Endothelial cell (in vitro differentiated cells): ENCODE results near the gene OAT. TPM values are rescaled to one million over a fixed set of nuclear protein-coding genes. Genes with fewer than 3 reads are reported as not detected.

Source experiments
- DNase-seq: peaks from one replicate; pipeline ENCODE4 v3.0.0; 2021; ENCODE audit warnings: low spot score
- H3K27ac Mint-ChIP-seq: one replicate; pipeline ENCODE4 v1.8.0; 2021; ENCODE audit warnings: mixed read lengths, inconsistent platforms; ENCODE audit not compliant: unreplicated experiment
- H3K27me3 Mint-ChIP-seq: one replicate; pipeline ENCODE4 v1.8.0; 2021; ENCODE audit warnings: mild to moderate bottlenecking, moderate library complexity, mixed read lengths, inconsistent platforms; ENCODE audit not compliant: unreplicated experiment
- H3K36me3 Mint-ChIP-seq: one replicate; pipeline ENCODE4 v1.8.0; 2021; ENCODE audit warnings: mild to moderate bottlenecking, low read depth, mixed read lengths, inconsistent platforms; ENCODE audit not compliant: unreplicated experiment
- H3K4me1 Mint-ChIP-seq: one replicate; pipeline ENCODE4 v1.8.0; 2021; ENCODE audit warnings: mild to moderate bottlenecking, mixed read lengths, inconsistent platforms; ENCODE audit not compliant: unreplicated experiment
- H3K4me3 Mint-ChIP-seq: one replicate; pipeline ENCODE4 v1.8.0; 2021; ENCODE audit warnings: mild to moderate bottlenecking, mixed read lengths, inconsistent platforms; ENCODE audit not compliant: unreplicated experiment
- H3K9me3 Mint-ChIP-seq: one replicate; pipeline ENCODE4 v1.8.0; 2021; ENCODE audit warnings: mixed read lengths, inconsistent platforms; ENCODE audit not compliant: unreplicated experiment
- total RNA-seq: library from RNA; stranded (reverse); fragmentation: NEBNext Ultra II Directional; extraction: Animal tissue kit (Norgen Biotek cat#: 25700); gene quantifications from one replicate; pipeline ENCODE4 v1.2.1, GENCODE V29; 2021; ENCODE audit not compliant: unreplicated experiment
- TF ChIP-seq, protein P1 (sequence below): fragments of 200-600 bp; sonication (generic); IDR thresholded peaks from one replicate; pipeline ENCODE4 v1.5.0; 2021; ENCODE audit warnings: antibody characterized with exemption; ENCODE audit not compliant: unreplicated experiment

The OAT gene
- total RNA-seq, 1 donor from 2014 or later = 36.6 TPM

DNA sequence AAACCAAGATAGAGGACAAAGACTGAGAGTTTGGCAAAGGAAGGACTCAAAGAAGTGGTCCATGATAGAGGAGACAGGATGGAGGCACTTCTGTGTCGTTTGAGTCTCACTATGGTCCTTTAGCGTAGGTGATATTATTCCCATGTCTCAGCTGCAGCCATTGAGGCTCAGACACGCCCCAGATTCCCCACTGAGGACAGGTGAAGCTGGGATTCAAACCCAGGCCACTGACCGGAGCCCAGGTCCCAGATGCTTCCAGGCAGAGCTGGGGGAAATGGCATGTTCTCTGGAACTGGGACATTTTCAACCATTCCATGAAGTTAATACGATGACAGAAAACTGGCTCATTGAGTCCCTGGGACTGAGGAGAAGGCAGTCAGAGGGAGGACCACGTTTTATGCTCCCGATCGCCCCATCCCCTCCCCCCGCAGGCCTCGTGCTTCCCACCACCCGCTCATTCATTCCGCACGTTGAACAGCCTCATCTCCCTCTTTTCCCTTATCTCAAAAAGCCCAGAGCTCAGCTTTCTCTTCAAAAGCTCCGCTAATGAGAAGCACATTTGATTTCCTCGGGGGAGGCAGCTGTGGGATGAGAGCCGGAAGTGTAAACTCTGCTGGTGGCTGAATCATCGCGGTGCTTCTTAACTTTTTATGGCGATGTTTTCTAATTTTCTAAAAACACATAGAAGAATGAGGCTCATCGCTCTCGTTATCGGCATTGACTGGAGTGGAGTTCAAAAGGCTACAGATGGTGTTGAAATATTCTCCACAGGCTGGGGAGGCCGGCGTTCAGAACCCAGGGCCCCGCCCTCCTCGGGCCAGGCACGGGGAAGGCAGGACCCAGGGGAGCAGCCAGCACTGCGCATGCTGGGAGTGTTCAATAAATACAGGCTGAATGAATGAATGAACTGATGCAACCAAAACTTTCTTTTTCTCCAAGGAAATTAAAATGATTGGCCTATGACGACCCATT lies 64.0 kb downstream of the OAT start:
- TF ChIP-seq, protein P1, sequence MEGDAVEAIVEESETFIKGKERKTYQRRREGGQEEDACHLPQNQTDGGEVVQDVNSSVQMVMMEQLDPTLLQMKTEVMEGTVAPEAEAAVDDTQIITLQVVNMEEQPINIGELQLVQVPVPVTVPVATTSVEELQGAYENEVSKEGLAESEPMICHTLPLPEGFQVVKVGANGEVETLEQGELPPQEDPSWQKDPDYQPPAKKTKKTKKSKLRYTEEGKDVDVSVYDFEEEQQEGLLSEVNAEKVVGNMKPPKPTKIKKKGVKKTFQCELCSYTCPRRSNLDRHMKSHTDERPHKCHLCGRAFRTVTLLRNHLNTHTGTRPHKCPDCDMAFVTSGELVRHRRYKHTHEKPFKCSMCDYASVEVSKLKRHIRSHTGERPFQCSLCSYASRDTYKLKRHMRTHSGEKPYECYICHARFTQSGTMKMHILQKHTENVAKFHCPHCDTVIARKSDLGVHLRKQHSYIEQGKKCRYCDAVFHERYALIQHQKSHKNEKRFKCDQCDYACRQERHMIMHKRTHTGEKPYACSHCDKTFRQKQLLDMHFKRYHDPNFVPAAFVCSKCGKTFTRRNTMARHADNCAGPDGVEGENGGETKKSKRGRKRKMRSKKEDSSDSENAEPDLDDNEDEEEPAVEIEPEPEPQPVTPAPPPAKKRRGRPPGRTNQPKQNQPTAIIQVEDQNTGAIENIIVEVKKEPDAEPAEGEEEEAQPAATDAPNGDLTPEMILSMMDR = no peak
- no peaks in the 10 kb centered on the region for H3K9me3 Mint-ChIP-seq
- H3K4me1 Mint-ChIP-seq = no peaks in the 10 kb centered on the region
- DNase-seq = no peak
- H3K4me3 Mint-ChIP-seq = no peak overlapping the region
- no peaks in the 10 kb centered on the region for H3K36me3 Mint-ChIP-seq
- H3K27ac Mint-ChIP-seq = no peak overlapping the region
- H3K27me3 Mint-ChIP-seq = peaks cover 1% of the 10 kb centered on the region

GRCh38 chr10:124353896-124354295 lies 64.8 kb downstream of the OAT start:
- H3K4me3 Mint-ChIP-seq = no peak overlapping the region
- no peak overlapping the region for H3K27ac Mint-ChIP-seq
- H3K9me3 Mint-ChIP-seq = no peaks in the 10 kb centered on the region
- DNase-seq = no peak
- H3K36me3 Mint-ChIP-seq = no peaks in the 10 kb centered on the region
- peaks cover 1% of the 10 kb centered on the region for H3K27me3 Mint-ChIP-seq
- H3K4me1 Mint-ChIP-seq = no peaks in the 10 kb centered on the region
- TF ChIP-seq, protein P1 = no peak

- Mint-ChIP-seq H3K36me3 (no peaks in the 10 kb centered on the region), H3K9me3 (no peaks in the 10 kb centered on the region), H3K27me3 (peaks cover 1% of the 10 kb centered on the region), H3K27ac (no peak overlapping the region), H3K4me3 (no peak overlapping the region), H3K4me1 (no peaks in the 10 kb centered on the region)
- TF ChIP-seq, protein P1 = no peak
- no peak for DNase-seq
Observed at GRCh38 chr10:124353091-124353815, 65.5 kb downstream of the OAT start.

DNA sequence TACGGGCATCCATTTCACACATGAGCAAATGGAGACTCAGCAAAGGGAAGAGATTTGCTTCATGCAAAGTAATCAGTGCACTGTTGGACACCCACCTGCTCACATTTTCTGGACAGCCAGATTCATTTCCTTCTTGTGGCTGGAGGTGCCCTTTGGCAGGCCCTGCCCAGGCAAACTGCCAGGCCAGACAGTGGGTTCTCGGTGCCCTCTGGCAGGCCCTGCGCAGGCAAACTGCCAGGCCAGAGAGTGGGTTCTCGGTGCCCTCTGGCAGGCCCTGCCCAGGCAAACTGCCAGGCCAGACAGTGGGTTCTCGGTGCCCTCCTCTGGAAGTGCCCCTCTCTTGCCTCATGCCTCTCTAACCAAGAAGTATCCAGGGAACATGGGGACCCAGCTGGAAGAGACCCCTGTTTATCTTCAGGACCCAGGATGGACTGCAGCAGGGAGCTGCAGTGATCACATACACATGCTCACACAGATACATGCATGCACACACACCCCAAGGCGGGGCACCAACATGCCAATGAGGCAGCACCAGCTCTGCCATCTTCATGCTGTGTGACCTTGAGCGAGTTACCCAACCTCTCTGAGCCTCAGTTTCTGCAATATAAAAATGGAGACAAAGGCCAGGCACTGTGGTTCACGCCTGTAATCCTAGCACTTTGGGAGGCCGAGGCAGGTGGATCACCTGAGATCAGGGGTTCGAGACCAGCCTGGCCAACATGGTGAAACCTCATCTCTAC lies 67.1 kb downstream of the OAT start:
- DNase-seq = no peak
- H3K27ac Mint-ChIP-seq = no peak overlapping the region
- no peaks in the 10 kb centered on the region for H3K4me1 Mint-ChIP-seq
- TF ChIP-seq, protein P1 = no peak
- no peaks in the 10 kb centered on the region for H3K9me3 Mint-ChIP-seq
- H3K4me3 Mint-ChIP-seq = no peak overlapping the region
- H3K27me3 Mint-ChIP-seq = peaks cover 1% of the 10 kb centered on the region
- no peaks in the 10 kb centered on the region for H3K36me3 Mint-ChIP-seq
